BJ (cell line): ENCODE data around the gene SYNRG. TPM values are rescaled to one million over a fixed set of nuclear protein-coding genes. Genes with fewer than 3 reads are reported as not detected.

Experiments
- CTCF ChIA-PET: fragments of 350-600 bp; formaldehyde crosslinking; extraction: SDS; loops from one replicate; lab custom pipeline; 2021; ENCODE audit warnings: antibody characterized with exemption, inconsistent platforms; lab: Yijun Ruan, JAX
- POLR2A ChIA-PET: fragments of 300-600 bp; sonication (Branson Sonifier 250); formaldehyde crosslinking; extraction: SDS; loops from one replicate; lab custom pipeline; 2021; ENCODE audit warnings: antibody characterized with exemption; lab: Charles Lee
- DNase-seq: peaks from one replicate; pipeline ENCODE4 v3.0.0-alpha.2; 2011; ENCODE audit warnings: low read depth
- H3K27me3 ChIP-seq: 2 replicates; pipeline ENCODE4 v1.6.0; 2011; ENCODE audit warnings: low read length; ENCODE audit not compliant: control insufficient read depth, insufficient read depth
- H3K36me3 ChIP-seq: 2 replicates; pipeline ENCODE4 v1.5.1; 2011; ENCODE audit warnings: low read length; ENCODE audit not compliant: control insufficient read depth, insufficient read depth
- H3K4me3 ChIP-seq: 2 replicates; pipeline ENCODE4 v1.5.1; 2011; ENCODE audit warnings: low read depth, mild to moderate bottlenecking, control low read depth, low read length
- polyA plus RNA-seq: library from polyadenylated mRNA; depleted of rRNA; stranded (reverse); fragments of >200 nt; gene quantifications from 2 replicates; pipeline ENCODE4 v1.2.3, GENCODE V29; 2011
- TF ChIP-seq, protein P1 (sequence below): IDR thresholded peaks from 2 replicates; pipeline ENCODE4 v1.5.1; 2011; ENCODE audit warnings: low read depth, mild to moderate bottlenecking, control low read depth, inconsistent platforms, low read length, moderate library complexity; ENCODE audit not compliant: insufficient read depth

The SYNRG gene
- polyA plus RNA-seq, 1 experiment = 10.2 TPM

DNA sequence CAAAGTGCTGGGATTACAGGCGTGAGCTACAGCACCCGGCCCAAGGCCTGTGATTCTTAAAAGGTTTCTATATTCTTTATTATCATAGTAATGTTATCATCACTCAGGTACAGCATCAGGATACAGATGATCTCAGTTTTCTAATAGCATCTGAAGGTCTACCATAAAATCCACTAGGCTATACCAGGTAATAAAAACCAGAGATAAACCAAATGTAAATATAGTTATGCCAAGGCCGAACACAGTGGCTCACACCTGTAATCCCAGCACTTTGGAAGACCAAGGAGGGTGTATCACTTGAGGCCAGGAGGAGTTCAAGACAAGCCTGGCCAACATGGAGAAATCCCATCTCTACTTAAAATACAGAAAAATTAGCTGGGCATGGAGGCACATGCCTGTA lies 53.8 kb downstream of the SYNRG start:
- TF ChIP-seq, protein P1, sequence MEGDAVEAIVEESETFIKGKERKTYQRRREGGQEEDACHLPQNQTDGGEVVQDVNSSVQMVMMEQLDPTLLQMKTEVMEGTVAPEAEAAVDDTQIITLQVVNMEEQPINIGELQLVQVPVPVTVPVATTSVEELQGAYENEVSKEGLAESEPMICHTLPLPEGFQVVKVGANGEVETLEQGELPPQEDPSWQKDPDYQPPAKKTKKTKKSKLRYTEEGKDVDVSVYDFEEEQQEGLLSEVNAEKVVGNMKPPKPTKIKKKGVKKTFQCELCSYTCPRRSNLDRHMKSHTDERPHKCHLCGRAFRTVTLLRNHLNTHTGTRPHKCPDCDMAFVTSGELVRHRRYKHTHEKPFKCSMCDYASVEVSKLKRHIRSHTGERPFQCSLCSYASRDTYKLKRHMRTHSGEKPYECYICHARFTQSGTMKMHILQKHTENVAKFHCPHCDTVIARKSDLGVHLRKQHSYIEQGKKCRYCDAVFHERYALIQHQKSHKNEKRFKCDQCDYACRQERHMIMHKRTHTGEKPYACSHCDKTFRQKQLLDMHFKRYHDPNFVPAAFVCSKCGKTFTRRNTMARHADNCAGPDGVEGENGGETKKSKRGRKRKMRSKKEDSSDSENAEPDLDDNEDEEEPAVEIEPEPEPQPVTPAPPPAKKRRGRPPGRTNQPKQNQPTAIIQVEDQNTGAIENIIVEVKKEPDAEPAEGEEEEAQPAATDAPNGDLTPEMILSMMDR = no peak
- ChIA-PET POLR2A (no interaction called here), CTCF (interaction anchor here (0.7 to 4.0 kb wide), 3 partner anchors 9 to 15 kb away, joined by 3 to 14 read pairs (median 4); no protein-coding TSS in a partner anchor)
- H3K27me3 ChIP-seq = no peaks in the 10 kb centered on the region
- H3K36me3 ChIP-seq = peaks cover 9% of the 10 kb centered on the region
- DNase-seq = no peak
- H3K4me3 ChIP-seq = no peak overlapping the region

DNA sequence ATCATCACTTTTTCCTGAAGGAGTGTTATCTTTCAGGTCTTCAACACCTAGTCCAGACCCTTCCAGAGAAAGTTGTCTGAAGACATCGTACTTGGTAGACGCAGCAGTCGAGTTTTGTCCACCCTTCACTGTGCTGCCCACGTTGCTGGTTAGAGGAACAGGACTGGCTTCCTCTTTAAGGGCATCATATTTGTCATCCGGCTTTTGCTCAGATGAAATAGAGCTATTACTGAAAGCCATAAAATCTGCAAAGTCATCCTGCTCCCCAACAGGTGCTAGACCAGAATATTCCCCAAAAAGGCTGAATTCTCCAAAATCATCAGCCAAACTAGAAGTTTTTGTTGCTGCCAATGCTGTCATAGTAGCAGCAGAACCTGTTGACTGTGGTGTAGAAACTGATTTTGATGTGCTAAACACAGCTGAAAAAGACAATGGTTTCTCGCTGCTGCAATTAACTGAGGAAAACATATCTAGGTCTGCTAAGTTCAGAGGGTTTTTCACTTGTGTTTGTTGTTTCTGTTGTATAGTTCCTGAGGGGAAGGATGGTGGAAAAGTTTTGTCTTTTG lies 55.7 kb downstream of the SYNRG start:
- ChIA-PET POLR2A (no interaction called here), CTCF (interaction anchor here (1.0 to 4.0 kb wide), 5 partner anchors 10 to 262 kb away, joined by 3 to 14 read pairs (median 3); no protein-coding TSS in a partner anchor)
- no peak overlapping the region for H3K4me3 ChIP-seq
- peaks cover 8% of the 10 kb centered on the region for H3K36me3 ChIP-seq
- H3K27me3 ChIP-seq = no peaks in the 10 kb centered on the region
- no peak for DNase-seq
- TF ChIP-seq, protein P1 = no peak

GRCh38 chr17:37551788-37552187 lies 57.4 kb downstream of the SYNRG start:
- TF ChIP-seq, protein P1 = no peak
- ChIA-PET POLR2A (interaction anchor here (0.7 kb wide), 1 partner anchor 9 kb away, joined by 7 read pairs; no protein-coding TSS in a partner anchor), CTCF (interaction anchor here (0.7 to 1.8 kb wide), 2 partner anchors 8 to 24 kb away, joined by 5 to 6 read pairs; no protein-coding TSS in a partner anchor)
- Histone ChIP-seq H3K36me3 (peaks cover 6% of the 10 kb centered on the region), H3K4me3 (no peak overlapping the region), H3K27me3 (no peaks in the 10 kb centered on the region)
- no peak for DNase-seq

GRCh38 chr17:37547986-37548385 lies 61.2 kb downstream of the SYNRG start:
- ChIA-PET CTCF (interaction anchor here (0.6 kb wide), 1 partner anchor 17 kb away, joined by 3 read pairs; no protein-coding TSS in a partner anchor), POLR2A (no interaction called here)
- H3K36me3 ChIP-seq = no peaks in the 10 kb centered on the region
- no peak overlapping the region for H3K4me3 ChIP-seq
- no peaks in the 10 kb centered on the region for H3K27me3 ChIP-seq
- TF ChIP-seq, protein P1 = no peak
- no peak for DNase-seq

DNA sequence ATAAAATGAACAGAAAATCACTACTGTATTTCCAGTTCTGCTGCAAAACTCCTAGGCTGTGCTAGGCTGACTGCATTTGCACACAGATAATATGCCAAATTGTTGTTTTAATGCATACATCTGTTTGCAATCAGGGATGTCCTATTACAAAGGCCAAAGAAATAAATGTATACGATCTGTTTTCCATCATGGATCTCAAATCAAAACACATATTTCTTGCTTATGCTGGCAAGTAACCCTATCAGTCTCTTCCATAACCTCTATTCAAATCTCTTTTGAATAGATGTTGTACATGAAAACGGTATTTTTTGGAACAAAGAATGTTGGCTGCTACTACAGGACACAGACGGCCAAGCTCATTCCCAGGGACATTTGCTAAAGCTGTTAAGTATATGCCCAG lies 62.9 kb downstream of the SYNRG start:
- Histone ChIP-seq H3K36me3 (0 out of 2 replicates have a peak, but pooled peaks cover 2% of the 10 kb centered on the region), H3K4me3 (no peak overlapping the region), H3K27me3 (no peaks in the 10 kb centered on the region)
- no peak for DNase-seq
- CTCF ChIA-PET = interaction anchor here (0.7 to 1.2 kb wide), 2 partner anchors 9 to 172 kb away, joined by 3 to 4 read pairs; no protein-coding TSS in a partner anchor
- TF ChIP-seq, protein P1 = no peak
- POLR2A ChIA-PET = no interaction called here
